ENCODE data around the gene MYADML2.

DNA sequence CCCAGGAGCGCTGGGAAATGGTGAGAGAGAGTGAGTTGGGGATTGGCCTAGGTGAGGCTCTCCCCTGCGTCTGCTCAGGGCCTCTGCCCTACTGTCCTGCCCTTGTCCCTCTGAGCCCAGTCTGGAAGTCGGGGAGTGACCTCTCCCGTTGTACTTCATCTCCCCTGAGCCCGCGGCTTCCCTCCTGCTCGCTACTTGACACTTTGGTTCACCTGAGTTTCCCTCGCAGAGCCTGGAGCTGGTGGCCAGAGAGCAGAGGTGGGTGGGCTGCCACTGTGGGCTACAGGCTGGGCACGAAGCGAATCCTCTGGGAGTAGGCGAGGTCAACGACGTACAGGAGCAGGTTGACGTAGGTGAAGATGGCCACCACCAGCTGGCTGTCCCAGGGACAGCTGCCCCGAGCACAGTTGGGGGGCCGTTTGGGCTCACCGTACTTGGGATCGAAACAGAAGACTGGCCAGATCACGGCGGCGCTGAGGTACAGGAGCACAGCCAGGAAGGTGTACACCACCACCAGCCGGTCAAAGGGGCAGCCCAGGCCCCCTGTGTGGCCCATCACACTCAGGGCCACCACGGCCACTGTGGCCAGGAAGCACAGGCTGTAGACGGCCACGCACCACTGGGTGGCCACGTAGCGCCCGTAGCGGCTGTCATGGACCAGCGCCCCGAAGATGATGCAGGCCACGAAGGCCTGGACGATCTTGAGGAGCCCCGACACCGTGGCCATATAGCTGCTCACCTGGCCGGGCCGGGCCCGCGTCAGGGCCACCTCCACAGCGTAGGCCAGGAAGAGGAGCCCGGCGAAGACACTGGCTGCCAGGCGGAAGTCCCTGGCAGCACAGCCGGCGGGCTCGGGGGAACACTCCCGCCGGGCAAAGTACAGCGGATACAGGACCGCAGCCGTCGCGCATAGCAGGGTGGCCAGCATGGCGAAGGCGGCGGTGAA, 6.2 kb downstream of the MYADML2 start:
- TF ChIP-seq GATA2 (IDR thresholded peaks at IDR 0.05; ENCODE audit: low read depth, low read length) (no peak), GATA3 (IDR thresholded peaks at IDR 0.05; ENCODE audit: low read depth, low read length) (no peak)

Data from SH-SY5Y (cell line).